Measurements from ENCODE around the gene RIPK1. TPM values are rescaled to one million over a fixed set of nuclear protein-coding genes. Genes with fewer than 3 reads are reported as not detected.
A peak's percentile ranks its signal among the peaks of the same experiment; 100 is the strongest.

RIPK1 gene
- total and polyA plus RNA-seq, 2 of the 8 experiments (the other 6 are each of a cell fraction or from before 2014, with no cell fraction given): 5.9 to 22.9 TPM

DNA sequence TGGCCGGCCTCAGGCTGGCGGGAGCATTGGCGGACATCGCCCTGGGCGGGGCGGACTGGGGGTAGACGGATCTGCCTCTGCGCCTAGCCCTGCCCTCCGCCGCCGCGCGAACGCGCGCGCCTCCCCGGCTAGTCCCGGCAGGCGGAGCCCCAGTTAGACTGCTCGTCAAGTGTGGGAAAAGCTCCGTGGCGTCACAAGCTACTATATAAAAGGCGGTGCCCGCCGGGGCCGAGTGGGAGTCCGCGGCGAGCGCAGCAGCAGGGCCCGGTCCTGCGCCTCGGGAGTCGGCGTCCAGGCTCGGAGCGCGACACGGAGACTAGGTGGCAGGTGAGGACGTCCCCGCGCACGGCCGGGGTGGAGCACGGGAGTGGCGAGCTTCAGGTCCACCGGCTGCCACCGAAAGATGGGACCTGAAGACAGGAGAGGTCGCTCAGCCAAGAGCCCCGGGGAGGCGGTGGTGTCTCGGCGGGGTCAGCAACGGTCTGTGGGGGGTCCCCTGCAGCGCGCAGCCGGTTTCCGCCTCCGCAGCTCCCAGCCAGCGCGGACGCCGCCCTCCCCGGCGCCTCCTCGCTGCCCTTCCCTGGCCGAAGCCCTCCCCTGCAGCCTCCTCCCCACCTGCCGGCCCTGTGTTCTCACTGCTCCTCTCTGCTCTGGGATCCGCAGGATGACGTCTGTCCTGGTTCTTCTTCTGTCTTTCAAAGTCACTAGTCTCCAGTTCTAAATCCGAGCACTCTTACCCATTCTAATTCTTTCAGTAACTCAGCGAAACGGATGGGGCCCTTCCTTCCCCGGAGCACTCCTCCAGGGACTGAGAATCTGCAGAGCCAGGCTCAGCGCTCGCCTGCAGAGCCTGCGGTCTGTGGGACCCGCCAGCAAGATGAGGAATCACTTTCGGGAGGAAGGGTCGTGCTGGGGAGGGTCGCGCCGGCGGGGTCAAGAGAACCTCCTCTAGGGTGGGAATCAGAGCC lies 4.3 kb upstream of the RIPK1 start (continued):
- TF ChIP-seq RFX5 (IDR thresholded peaks at IDR 0.05; ENCODE audit: borderline replicate concordance, low read depth, low read length) (no peak), CHD2 (IDR thresholded peaks at IDR 0.05; ENCODE audit: low read length) (no peak), POLR2AphosphoS5 (IDR thresholded peaks at IDR 0.05; ENCODE audit: low read depth, low read length) (no peak), CBX5 (IDR thresholded peaks at IDR 0.05; ENCODE audit: low read depth, low read length) (no peak), SIRT6 (IDR thresholded peaks at IDR 0.05; ENCODE audit: low read length) (no peak), HDAC2 (IDR thresholded peaks at IDR 0.05; ENCODE audit: borderline replicate concordance in 1 of 2, low read depth in 2 of 2, low read length in 2 of 2) (0 out of 4 replicates have a peak, but pooled peaks of 1 of the 2 experiments have one; percentile 38), JUN (IDR thresholded peaks at IDR 0.05; ENCODE audit: low read depth, low read length) (no peak), SUZ12 (IDR thresholded peaks at IDR 0.05; ENCODE audit: low read length) (no peak), POU5F1 (IDR thresholded peaks at IDR 0.05; ENCODE audit: low read depth, low read length) (no peak), MAFK (IDR thresholded peaks at IDR 0.05; ENCODE audit: low read depth, low read length) (no peak)
- TF ChIP-seq, protein P1, sequence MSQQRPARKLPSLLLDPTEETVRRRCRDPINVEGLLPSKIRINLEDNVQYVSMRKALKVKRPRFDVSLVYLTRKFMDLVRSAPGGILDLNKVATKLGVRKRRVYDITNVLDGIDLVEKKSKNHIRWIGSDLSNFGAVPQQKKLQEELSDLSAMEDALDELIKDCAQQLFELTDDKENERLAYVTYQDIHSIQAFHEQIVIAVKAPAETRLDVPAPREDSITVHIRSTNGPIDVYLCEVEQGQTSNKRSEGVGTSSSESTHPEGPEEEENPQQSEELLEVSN (IDR thresholded peaks at IDR 0.05): peak; percentile 50
